Lower leg skin (tissue), 3 donors: ENCODE measurements around the gene SARNP.

Experiments used
- CTCF ChIP-seq, 3 donors: fragments of 450-650 bp; IDR thresholded peaks; one replicate each; pipeline ENCODE4 v1.5.1; 2016; ENCODE audit warnings: antibody characterized with exemption in 3 of 3, mild to moderate bottlenecking in 3 of 3, moderate library complexity in 2 of 3
- POLR2A ChIP-seq, 2 donors: fragments of 450-650 bp; IDR thresholded peaks; one replicate each; pipeline ENCODE4 v1.6.1; 2016 to 2017; ENCODE audit warnings: antibody characterized with exemption in 2 of 2, mild to moderate bottlenecking in 1 of 2, moderate library complexity in 1 of 2

- no peak for TF ChIP-seq CTCF (IDR thresholded peaks at IDR 0.05)
- TF ChIP-seq POLR2A (IDR thresholded peaks at IDR 0.05) = no peak
Measured at GRCh38 chr12:55833056-55833455, 15.5 kb upstream of the SARNP start.
